GM12878 (cell line): ENCODE data around the gene YJU2. TPM values are rescaled to one million over a fixed set of nuclear protein-coding genes. Genes with fewer than 3 reads are reported as not detected.
A peak's percentile ranks its signal among the peaks of the same experiment; 100 is the strongest.

Source experiments
- ATAC-seq: fragments of 200-7000 bp; cut with Tn5 transposase; 3 replicates; pipeline ENCODE4 v1.9.1; 2020; ENCODE audit warnings: mild to moderate bottlenecking, moderate library complexity
- BruUV-seq: library from RNA; stranded (reverse); fragments of 400-500 nt; replicated peaks from 2 replicates; lab custom pipeline; 2021; lab: Mats Ljungman, UMichigan
- CTCF ChIA-PET: fragments of 300-600 bp; sonication (Branson Sonifier 250); formaldehyde crosslinking; extraction: SDS; loops from one replicate; lab custom pipeline; 2021; ENCODE audit warnings: inconsistent platforms; lab: Yijun Ruan, JAX
- POLR2A ChIA-PET: fragments of 350-600 bp; formaldehyde crosslinking; extraction: SDS; loops from one replicate; lab custom pipeline; 2021; ENCODE audit warnings: inconsistent platforms; lab: Charles Lee
- RAD21 ChIA-PET: fragments of 300-600 bp; sonication (Branson Sonifier 250); formaldehyde crosslinking; loops from one replicate; lab custom pipeline; 2023; ENCODE audit warnings: antibody characterized with exemption; ENCODE audit not compliant: unreplicated experiment; lab: Charles Lee
- SMC1A ChIA-PET: fragments of 300-600 bp; sonication (Branson Sonifier 250); formaldehyde crosslinking; loops from one replicate; lab custom pipeline; 2023; ENCODE audit not compliant: unreplicated experiment, uncharacterized antibody; lab: Charles Lee
- DNase-seq: peaks from one replicate; pipeline ENCODE4 v3.0.0-alpha.2; 2011; ENCODE audit warnings: low read depth, low spot score
- FAIRE-seq: peaks from 3 replicates; lab custom pipeline; 2011; peaks lifted over from hg19 to GRCh38; lab: Jason Lieb, UNC
- H2AFZ ChIP-seq: 2 replicates; pipeline ENCODE4 v1.6.0; 2011; ENCODE audit warnings: low read depth, low read length, control low read depth; ENCODE audit not compliant: control insufficient read depth
- H3K27ac ChIP-seq: 2 replicates; pipeline ENCODE4 v1.5.1; 2011; ENCODE audit warnings: control low read depth; ENCODE audit not compliant: control insufficient read depth, insufficient read depth
- H3K27me3 ChIP-seq, 2 experiments: replicated peaks in 1 of 2; 2 replicates each; pipeline versions ENCODE4 v1.6.0 to v1.6.1; 2011; ENCODE audit warnings: low read length in 1 of 2; ENCODE audit not compliant: control insufficient read depth in 2 of 2, insufficient read depth in 2 of 2
- H3K36me3 ChIP-seq, 2 experiments: 2 replicates each; pipeline ENCODE4 v1.5.1; 2011; ENCODE audit warnings: low read length in 1 of 2; ENCODE audit not compliant: control insufficient read depth in 2 of 2, insufficient read depth in 2 of 2
- H3K4me1 ChIP-seq: 2 replicates; pipeline ENCODE4 v1.6.1; 2011; ENCODE audit warnings: mild to moderate bottlenecking, low read length, moderate library complexity, mixed read lengths; ENCODE audit not compliant: control insufficient read depth, insufficient read depth
- H3K4me2 ChIP-seq: 2 replicates; pipeline ENCODE4 v1.6.0; 2011; ENCODE audit warnings: control low read depth; ENCODE audit not compliant: control insufficient read depth, insufficient read depth
- H3K4me3 ChIP-seq: fragments of 200-600 bp; sonication (generic); 2 replicates; pipeline ENCODE4 v1.5.1; 2016
- H3K79me2 ChIP-seq: 2 replicates; pipeline ENCODE4 v1.6.0; 2011; ENCODE audit warnings: low read length; ENCODE audit not compliant: control insufficient read depth, insufficient read depth
- H3K9ac ChIP-seq: 2 replicates; pipeline ENCODE4 v1.8.0; 2011; ENCODE audit warnings: low read length, control low read depth, mixed read lengths; ENCODE audit not compliant: control insufficient read depth, insufficient read depth
- H3K9me3 ChIP-seq: replicated peaks from 3 replicates; pipeline ENCODE4 v1.5.1; 2011; ENCODE audit warnings: mild to moderate bottlenecking, low read length; ENCODE audit not compliant: control insufficient read depth, insufficient read depth
- H4K20me1 ChIP-seq: 2 replicates; pipeline ENCODE4 v1.6.0; 2011; ENCODE audit not compliant: control insufficient read depth, insufficient read depth
- ATF3 ChIP-seq: IDR thresholded peaks from 2 replicates; pipeline ENCODE4 v1.6.1; 2011; ENCODE audit warnings: low read depth, mild to moderate bottlenecking, low read length, moderate library complexity, borderline replicate concordance; ENCODE audit errors: extremely low read depth
- BMI1 ChIP-seq: fragments of 450-650 bp; IDR thresholded peaks from 2 replicates; pipeline ENCODE4 v1.6.1; 2016; ENCODE audit warnings: mild to moderate bottlenecking, moderate library complexity, borderline replicate concordance
- CHD2 ChIP-seq: IDR thresholded peaks from 2 replicates; pipeline ENCODE4 v1.6.1; 2011; ENCODE audit warnings: low read depth, low read length, improper control_type of control experiment, borderline replicate concordance
- EP300 ChIP-seq, 2 experiments: fragments of 150-350 bp in 1 of 2; IDR thresholded peaks; 2 replicates each; pipeline ENCODE4 v1.6.1; 2011 to 2012; ENCODE audit warnings: low read depth in 2 of 2, low read length in 2 of 2, borderline replicate concordance in 1 of 2, improper control_type of control experiment in 1 of 2, inconsistent platforms in 1 of 2; ENCODE audit not compliant: control insufficient read depth in 1 of 2
- ETV6 ChIP-seq, 2 experiments: fragments of 450-650 bp in 1 of 2; IDR thresholded peaks in 1 of 2; conservative IDR thresholded peaks in 1 of 2; 2 replicates each; pipeline ENCODE4 v1.6.1; 2014; ENCODE audit warnings: antibody characterized with exemption in 1 of 2, borderline replicate concordance in 1 of 2, low read depth in 1 of 2, mild to moderate bottlenecking in 1 of 2, moderate library complexity in 1 of 2
- GABPA ChIP-seq: IDR thresholded peaks from 2 replicates; pipeline ENCODE4 v1.6.1; 2014; ENCODE audit warnings: antibody characterized with exemption, low read depth, mild to moderate bottlenecking, inconsistent platforms
- HSF1 ChIP-seq: fragments of 150-350 bp; IDR thresholded peaks from 2 replicates; pipeline ENCODE4 v1.6.1; 2014; ENCODE audit warnings: mild to moderate bottlenecking, low read depth, low read length
- MAX ChIP-seq: IDR thresholded peaks from 2 replicates; pipeline ENCODE4 v1.6.1; 2012; ENCODE audit warnings: low read depth, low read length, improper control_type of control experiment
- MTA2 ChIP-seq: fragments of 450-650 bp; IDR thresholded peaks from 2 replicates; pipeline ENCODE4 v1.6.1; 2016; ENCODE audit warnings: low read depth, mild to moderate bottlenecking, moderate library complexity
- NBN ChIP-seq: fragments of 450-650 bp; IDR thresholded peaks from 2 replicates; pipeline ENCODE4 v1.6.1; 2016
- NFYB ChIP-seq: IDR thresholded peaks from 2 replicates; pipeline ENCODE4 v1.6.1; 2011; ENCODE audit warnings: low read depth, mild to moderate bottlenecking, low read length, improper control_type of control experiment, moderate library complexity; ENCODE audit not compliant: insufficient read depth
- POLR2AphosphoS2 ChIP-seq: IDR thresholded peaks from 2 replicates; pipeline ENCODE4 v1.6.1; 2011; ENCODE audit warnings: low read depth, mild to moderate bottlenecking, low read length, improper control_type of control experiment, moderate library complexity
- RELA ChIP-seq: fragments of 450-650 bp; IDR thresholded peaks from 2 replicates; pipeline ENCODE4 v1.8.0; 2014; ENCODE audit warnings: borderline replicate concordance; ENCODE audit not compliant: partially characterized antibody
- SIN3A ChIP-seq: IDR thresholded peaks from 2 replicates; pipeline ENCODE4 v1.6.1; 2012; ENCODE audit warnings: low read depth, low read length, improper control_type of control experiment
- TCF12 ChIP-seq: IDR thresholded peaks from 2 replicates; pipeline ENCODE4 v1.6.1; 2011; ENCODE audit warnings: low read depth, mild to moderate bottlenecking, low read length
- ZBED1 ChIP-seq: IDR thresholded peaks from 2 replicates; pipeline ENCODE4 v1.6.1; 2016; ENCODE audit warnings: borderline replicate concordance
- ZZZ3 ChIP-seq: IDR thresholded peaks from 2 replicates; pipeline ENCODE4 v1.6.1; 2011; ENCODE audit warnings: low read depth; ENCODE audit not compliant: control insufficient read depth, insufficient read length
- WGBS: methylation state at CpG from one replicate; pipeline ENCODE4 v1.1.6; 2016; ENCODE audit warnings: low lambda C conversion rate; ENCODE audit not compliant: insufficient replicate concordance, insufficient coverage; ENCODE audit errors: missing lambda C conversion rate; 5-methylcytosine and 5-hydroxymethylcytosine counted together
- in situ Hi-C: fragments of 300-500 bp; cut with MboI; formaldehyde crosslinking; loops from 9 replicates; pipeline ENCODE4 v1.14.3; 2018; ENCODE audit warnings: mixed read lengths
- intact Hi-C: fragments of 100-400 bp; cut with micrococcal nuclease; formaldehyde crosslinking; loops from one replicate; pipeline ENCODE4 v1.14.2; 2022; ENCODE audit not compliant: unreplicated experiment
- polyA plus RNA-seq, 11 experiments: library from polyadenylated mRNA; depleted of rRNA in 4 of 11; unstranded in 6 of 11; stranded (reverse) in 5 of 11; fragments of >200 nt; fragmentation: Nextera tagmentation in 4 of 11; fragmentation: Illumina TruSeq in 1 of 11; extraction: Ambion mirVana in 4 of 11; extraction: Trizol in 1 of 11; gene quantifications; 1 replicate in 1 of 11; 2 replicates in 10 of 11; pipeline versions ENCODE4 v1.2.1 to v1.2.3, GENCODE V29; 2011 to 2016; ENCODE audit warnings: inconsistent platforms in 2 of 11, missing spikeins in 2 of 11, low read depth in 1 of 11
- total RNA-seq, 4 experiments: library from RNA; depleted of rRNA in 3 of 4; stranded (reverse); fragments of >200 nt in 3 of 4; fragmentation: Illumina TruSeq in 1 of 4; extraction: Trizol in 1 of 4; gene quantifications; 2 replicates each; pipeline versions ENCODE4 v1.2.1 to v1.2.3, GENCODE V29; 2013 to 2021

Gene YJU2
- total and polyA plus RNA-seq, 10 of the 15 experiments (the other 5 are each of a cell fraction or from before 2014, with no cell fraction given) = 0.26 to 40.7 (median 23.8) TPM

- no peaks in the 10 kb centered on the region for H3K9me3 ChIP-seq
- intact Hi-C loops (loop anchor here (2.0 kb wide), 2 partner anchors 15 to 17 kb away; partner anchors contain the start of gene YJU2), in situ Hi-C loops (no loop called here)
- H3K27ac ChIP-seq = peak within 1 kb of the TSS; percentile 99
- DNase-seq (peak; percentile 88), FAIRE-seq (peak; percentile 38), ATAC-seq (peak; percentile 86)
- peak within 1 kb of the TSS; percentile 83 for H2AFZ ChIP-seq
- ChIA-PET SMC1A (interaction anchor here (1.4 to 2.3 kb wide), 4 partner anchors 15 to 242 kb away, joined by 4 to 9 read pairs (median 5); partner anchors contain the start of gene YJU2), POLR2A (interaction anchor here (0.5 to 6.0 kb wide), 15 partner anchors 8 to 777 kb away, joined by 3 to 45 read pairs (median 4); partner anchors contain the start of genes CHAF1A and ZBTB7A), RAD21 (interaction anchor here (0.7 to 2.3 kb wide), 9 partner anchors 11 to 242 kb away, joined by 3 to 10 read pairs (median 3); partner anchors contain the start of gene MPND), CTCF (interaction anchor here (0.6 to 2.6 kb wide), 10 partner anchors 10 to 243 kb away, joined by 3 to 19 read pairs (median 4); partner anchors contain the start of gene YJU2)
- H3K9ac ChIP-seq = peak within 1 kb of the TSS; percentile 95
- peak within 1 kb of the TSS; percentile 75 for H3K4me2 ChIP-seq
- peaks cover 56% of the 10 kb centered on the region for H3K79me2 ChIP-seq
- no peaks in the 10 kb centered on the region for H3K27me3 ChIP-seq
- WGBS = 1% methylated on average over 18 of the region's 19 CpGs
- BruUV-seq = no TSS peak
- H4K20me1 ChIP-seq = no peaks in the 10 kb centered on the region
- H3K36me3 ChIP-seq = peaks cover 0 to 3% of the 10 kb centered on the region in 2 experiments; a peak in 1 of 4 replicates
- H3K4me3 ChIP-seq = peak within 1 kb of the TSS; percentile 93
- peaks cover 24% of the 10 kb centered on the region for H3K4me1 ChIP-seq
- peak in 1 of 2 experiments; percentile 88; a peak in 2 of 4 replicates for TF ChIP-seq ETV6 (conservative IDR thresholded peaks at IDR 0.05 in 1 of 2, IDR thresholded peaks at IDR 0.05 in 1 of 2; ENCODE audit: borderline replicate concordance in 1 of 2, low read depth in 1 of 2)
- no peak for TF ChIP-seq POLR2AphosphoS2
- peak; percentile 87 for TF ChIP-seq MTA2
- TF ChIP-seq SIN3A = no peak; the same call in 1 of the 2 replicates
- peak; percentile 74; the same call in 1 of the 2 replicates for TF ChIP-seq MAX
- peak in 1 of 2 experiments; percentile 67; a peak in 3 of 4 replicates for TF ChIP-seq EP300 (IDR thresholded peaks at IDR 0.05; ENCODE audit: borderline replicate concordance in 1 of 2, control insufficient read depth in 1 of 2, low read depth in 2 of 2, low read length in 2 of 2)
- TF ChIP-seq RELA = peak; percentile 97
- TF ChIP-seq TCF12 = peak; percentile 89
- TF ChIP-seq ZBED1 = no peak
- no peak for TF ChIP-seq HSF1
- TF ChIP-seq NBN = peak; percentile 95
- TF ChIP-seq NFYB = no peak
- peak; percentile 78; the same call in 1 of the 2 replicates for TF ChIP-seq CHD2
- no peak for TF ChIP-seq ZZZ3
- TF ChIP-seq BMI1 = no peak
- no peak for TF ChIP-seq ATF3
- no peak for TF ChIP-seq GABPA
Observed at GRCh38 chr19:4229179-4229931, 17.5 kb upstream of the YJU2 start, which contains the start of gene EBI3. EBI3 (plus strand) TSS chr19:4229523; CDS start chr19:4229551, 28 bp downstream.
